CD14-positive monocyte (primary cell): ENCODE data around the gene KLHL30. TPM values are rescaled to one million over a fixed set of nuclear protein-coding genes. Genes with fewer than 3 reads are reported as not detected.

Experiments used
- DNase-seq, 3 donors: peaks; one replicate each; pipeline ENCODE4 v3.0.0-alpha.2; 2011 to 2022
- H2AFZ ChIP-seq: 2 replicates; pipeline ENCODE4 v1.6.0; 2012; ENCODE audit warnings: mild to moderate bottlenecking, low read depth, low read length, inconsistent platforms; ENCODE audit not compliant: insufficient read depth, poor library complexity, severe bottlenecking
- H3K27ac ChIP-seq, 2 donors: 1 replicate in 1 of 2; 2 replicates in 1 of 2; pipeline ENCODE4 v1.5.1; 2012 to 2013; ENCODE audit warnings: low read length in 2 of 2, control low read depth in 1 of 2, inconsistent platforms in 1 of 2, low read depth in 1 of 2, mild to moderate bottlenecking in 1 of 2
- H3K27me3 ChIP-seq, 2 donors: one replicate each; pipeline versions ENCODE4 v1.6.0 to v1.6.1; 2011 to 2013; ENCODE audit warnings: low read length in 2 of 2; ENCODE audit not compliant: control insufficient read depth in 2 of 2, insufficient read depth in 2 of 2
- H3K36me3 ChIP-seq, 2 donors: replicated peaks in 1 of 2; 1 replicate in 1 of 2; 2 replicates in 1 of 2; pipeline versions ENCODE4 v1.5.1 to v1.6.1; 2012 to 2013; ENCODE audit warnings: low read length in 2 of 2, control low read depth in 1 of 2, inconsistent platforms in 1 of 2, mild to moderate bottlenecking in 1 of 2; ENCODE audit not compliant: insufficient read depth in 2 of 2, control insufficient read depth in 1 of 2
- H3K4me1 ChIP-seq, 2 donors: 1 replicate in 1 of 2; 2 replicates in 1 of 2; pipeline versions ENCODE4 v1.5.1 to v1.6.1; 2012 to 2013; ENCODE audit warnings: low read length in 2 of 2, control low read depth in 1 of 2, inconsistent platforms in 1 of 2, mild to moderate bottlenecking in 1 of 2, moderate library complexity in 1 of 2; ENCODE audit not compliant: insufficient read depth in 2 of 2, control insufficient read depth in 1 of 2
- H3K4me2 ChIP-seq: replicated peaks from 2 replicates; pipeline ENCODE3; 2012; ENCODE audit warnings: low read length, moderate library complexity, mild to moderate bottlenecking; ENCODE audit not compliant: poor library complexity, severe bottlenecking; ENCODE audit errors: extremely low read depth
- H3K4me3 ChIP-seq, 3 experiments: fragments of 200-600 bp in 1 of 3; sonication (generic) in 1 of 3; replicated peaks in 1 of 3; 1 replicate in 2 of 3; 2 replicates in 1 of 3; pipeline ENCODE4 v1.5.1; 2011 to 2013; ENCODE audit warnings: low read length in 3 of 3, mild to moderate bottlenecking in 3 of 3, control low read depth in 2 of 3, low read depth in 2 of 3, inconsistent platforms in 1 of 3, moderate library complexity in 1 of 3
- H3K79me2 ChIP-seq: 2 replicates; pipeline ENCODE4 v1.6.0; 2012; ENCODE audit warnings: mild to moderate bottlenecking, control low read depth, inconsistent platforms, low read length, moderate library complexity; ENCODE audit not compliant: insufficient read depth
- H3K9ac ChIP-seq: 2 replicates; pipeline ENCODE4 v1.6.0; 2017; ENCODE audit warnings: low read length, mild to moderate bottlenecking; ENCODE audit not compliant: insufficient read depth, poor library complexity, severe bottlenecking
- H3K9me3 ChIP-seq, 2 donors: replicated peaks in 1 of 2; 1 replicate in 1 of 2; 2 replicates in 1 of 2; pipeline versions ENCODE4 v1.5.1 to v1.6.1; 2012 to 2013; ENCODE audit warnings: low read length in 2 of 2, control low read depth in 1 of 2; ENCODE audit not compliant: control insufficient read depth in 1 of 2, insufficient read depth in 1 of 2
- H4K20me1 ChIP-seq: 2 replicates; pipeline ENCODE4 v1.6.0; 2012; ENCODE audit warnings: mild to moderate bottlenecking, low read length, control low read depth, moderate library complexity; ENCODE audit not compliant: insufficient read depth
- H3K27ac Mint-ChIP-seq, 7 donors: one replicate each; pipeline ENCODE4 v1.8.0; 2020; ENCODE audit warnings: mild to moderate bottlenecking in 7 of 7, mixed read lengths in 7 of 7, moderate library complexity in 6 of 7, inconsistent platforms in 2 of 7
- H3K27me3 Mint-ChIP-seq, 3 donors: one replicate each; pipeline ENCODE4 v1.8.0; 2021 to 2022; ENCODE audit warnings: low read depth in 3 of 3, mild to moderate bottlenecking in 3 of 3, mixed read lengths in 3 of 3, moderate library complexity in 3 of 3, inconsistent platforms in 1 of 3
- H3K36me3 Mint-ChIP-seq, 2 donors: one replicate each; pipeline ENCODE4 v1.8.0; 2020; ENCODE audit warnings: mixed read lengths in 2 of 2, inconsistent platforms in 1 of 2, mild to moderate bottlenecking in 1 of 2
- H3K4me1 Mint-ChIP-seq: one replicate; pipeline ENCODE4 v1.8.0; 2020; ENCODE audit warnings: mild to moderate bottlenecking, mixed read lengths
- H3K4me3 Mint-ChIP-seq, 2 donors: one replicate each; pipeline ENCODE4 v1.8.0; 2020; ENCODE audit warnings: mild to moderate bottlenecking in 2 of 2, mixed read lengths in 2 of 2, moderate library complexity in 1 of 2
- H3K9me3 Mint-ChIP-seq, 7 donors: one replicate each; pipeline ENCODE4 v1.8.0; 2020 to 2022; ENCODE audit warnings: mixed read lengths in 7 of 7, mild to moderate bottlenecking in 6 of 7, moderate library complexity in 6 of 7, inconsistent platforms in 2 of 7
- CTCF ChIP-seq: fragments of 200-600 bp; IDR thresholded peaks from one replicate; pipeline ENCODE4 v1.8.0; 2022; ENCODE audit warnings: antibody characterized with exemption, mild to moderate bottlenecking
- WGBS: methylation state at CpG from one replicate; pipeline ENCODE4 v1.1.5; 2013; ENCODE audit warnings: missing lambda C conversion rate; ENCODE audit not compliant: insufficient coverage; 5-methylcytosine and 5-hydroxymethylcytosine counted together
- intact Hi-C, 2 donors: fragments of 100-400 bp; cut with micrococcal nuclease; formaldehyde crosslinking; loops; one replicate each; pipeline versions ENCODE4 v1.15.0 to v1.15.1; 2023
- polyA plus RNA-seq, 3 donors: library from polyadenylated mRNA; depleted of rRNA in 1 of 3; unstranded in 2 of 3; stranded (reverse) in 1 of 3; fragments of 300-500 nt in 2 of 3; fragments of >200 nt in 1 of 3; fragmentation: Illumina TruSeq in 2 of 3; gene quantifications; 1 replicate in 2 of 3; 2 replicates in 1 of 3; pipeline ENCODE4 v1.2.3, GENCODE V29; 2012 to 2021

KLHL30 gene
- polyA plus RNA-seq, 3 donors = 0.01 to 0.14 TPM; not detected in 1

GRCh38 chr2:238098901-238099713 is 39.4 kb upstream of the KLHL30 start:
- Histone ChIP-seq H3K79me2 (no peaks in the 10 kb centered on the region), H3K27ac (peak overlapping the region; percentile 29 to 56), H4K20me1 (no peaks in the 10 kb centered on the region), H3K4me1 (peaks cover 16 to 18% of the 10 kb centered on the region in 2 donors), H2AFZ (peak overlapping the region; percentile 50), H3K9ac (no peak overlapping the region), H3K9me3 (no peaks in the 10 kb centered on the region), H3K4me2 (peak overlapping the region; percentile 57), H3K4me3 (peak overlapping the region in 2 of 3 experiments; percentile 6 to 55), H3K36me3 (no peaks in the 10 kb centered on the region), H3K27me3 (no peaks in the 10 kb centered on the region)
- DNase-seq = peak in 1 of 3 donors; percentile 9
- Mint-ChIP-seq H3K9me3 (no peaks in the 10 kb centered on the region), H3K27me3 (no peaks in the 10 kb centered on the region), H3K4me1 (peaks cover 16% of the 10 kb centered on the region), H3K36me3 (peaks cover 2 to 3% of the 10 kb centered on the region in 2 donors), H3K4me3 (peak overlapping the region; percentile 64 to 67), H3K27ac (peak overlapping the region; percentile 62 to 87 (median 84))
- WGBS = 20% methylated on average over 16 of the region's 17 CpGs
- TF ChIP-seq CTCF = no peak
- intact Hi-C loops = no loop called here

DNA sequence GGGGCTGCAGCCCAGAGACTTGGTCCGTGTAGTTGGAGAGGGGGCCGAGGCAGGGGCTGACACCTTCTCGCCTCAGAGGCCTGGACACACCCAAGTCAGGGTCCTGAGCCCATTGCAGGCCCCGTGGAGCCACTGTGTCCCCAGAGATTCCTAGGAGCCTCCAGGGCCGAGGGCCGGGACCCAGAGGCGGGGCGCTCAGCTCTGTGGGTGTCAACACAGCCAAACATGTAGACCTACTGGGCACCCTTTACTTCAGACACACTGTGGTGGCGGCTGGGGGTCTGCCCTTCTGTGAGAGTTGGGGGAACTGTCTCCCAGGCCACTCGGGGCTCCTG is 38.8 kb upstream of the KLHL30 start:
- Histone ChIP-seq H3K27me3 (no peaks in the 10 kb centered on the region), H4K20me1 (no peaks in the 10 kb centered on the region), H3K9me3 (no peaks in the 10 kb centered on the region), H3K4me3 (no peak overlapping the region), H3K79me2 (no peaks in the 10 kb centered on the region), H3K4me1 (peaks cover 16 to 18% of the 10 kb centered on the region in 2 donors), H3K4me2 (no peak overlapping the region), H2AFZ (no peak overlapping the region), H3K9ac (no peak overlapping the region), H3K36me3 (no peaks in the 10 kb centered on the region), H3K27ac (no peak overlapping the region)
- DNase-seq = no peak
- no peak for TF ChIP-seq CTCF
- Mint-ChIP-seq H3K4me3 (no peak overlapping the region), H3K9me3 (no peaks in the 10 kb centered on the region), H3K4me1 (peaks cover 16% of the 10 kb centered on the region), H3K27me3 (no peaks in the 10 kb centered on the region), H3K27ac (peak overlapping the region in 1 of 7 donors; percentile 85), H3K36me3 (peaks cover under 1 to 2% of the 10 kb centered on the region in 2 donors)
- intact Hi-C loops = no loop called here
- 82% methylated on average over 7 of the region's 10 CpGs for whole genome bisulfite sequencing
